Neural progenitor cell (in vitro differentiated cells): Measurements from ENCODE around the gene GCN1. TPM values are rescaled to one million over a fixed set of nuclear protein-coding genes. Genes with fewer than 3 reads are reported as not detected.
A peak's percentile ranks its signal among the peaks of the same experiment; 100 is the strongest.

Source experiments
- DNase-seq: peaks from one replicate; pipeline ENCODE4 v3.0.0-alpha.2; 2016; ENCODE audit warnings: low spot score
- H2AFZ ChIP-seq: fragments of 200-600 bp; sonication (generic); replicated peaks from 2 replicates; pipeline ENCODE4 v1.6.1; 2016; ENCODE audit warnings: antibody characterized with exemption
- H3F3A ChIP-seq: fragments of 200-600 bp; sonication (generic); 2 replicates; pipeline ENCODE4 v1.6.1; 2016; ENCODE audit warnings: antibody characterized with exemption, low read depth
- H3K27ac ChIP-seq: fragments of 200-600 bp; sonication (generic); 2 replicates; pipeline ENCODE4 v1.5.1; 2016; ENCODE audit warnings: mild to moderate bottlenecking
- H3K27me3 ChIP-seq: fragments of 200-600 bp; sonication (generic); 2 replicates; pipeline ENCODE4 v1.6.1; 2016; ENCODE audit warnings: mild to moderate bottlenecking, moderate library complexity
- H3K36me3 ChIP-seq: fragments of 200-600 bp; sonication (generic); 2 replicates; pipeline ENCODE4 v1.5.1; 2016
- H3K4me1 ChIP-seq: fragments of 200-600 bp; sonication (generic); 2 replicates; pipeline ENCODE4 v1.6.1; 2016; ENCODE audit warnings: mixed run types
- H3K4me2 ChIP-seq: fragments of 200-600 bp; sonication (generic); 2 replicates; pipeline ENCODE4 v1.6.1; 2016
- H3K4me3 ChIP-seq: fragments of 200-600 bp; sonication (generic); 2 replicates; pipeline ENCODE4 v1.5.1; 2016
- H3K79me2 ChIP-seq: fragments of 200-600 bp; sonication (generic); 2 replicates; pipeline ENCODE4 v1.6.1; 2016; ENCODE audit warnings: low read depth
- H3K9ac ChIP-seq: fragments of 200-600 bp; sonication (generic); 2 replicates; pipeline ENCODE4 v1.6.1; 2016
- H3K9me3 ChIP-seq: fragments of 200-600 bp; sonication (generic); 2 replicates; pipeline ENCODE4 v1.5.1; 2016; ENCODE audit warnings: low read depth
- H4K20me1 ChIP-seq: fragments of 200-600 bp; sonication (generic); 2 replicates; pipeline ENCODE4 v1.6.1; 2016; ENCODE audit warnings: low read depth
- H3K27ac Mint-ChIP-seq: 3 replicates; pipeline ENCODE4 v1.8.0; 2021; ENCODE audit warnings: mixed read lengths
- H3K27me3 Mint-ChIP-seq: 2 replicates; pipeline ENCODE4 v1.8.0; 2022; ENCODE audit warnings: low read depth, mild to moderate bottlenecking, inconsistent platforms, moderate library complexity, mixed read lengths; ENCODE audit not compliant: insufficient read depth
- H3K36me3 Mint-ChIP-seq: 3 replicates; pipeline ENCODE4 v1.8.0; 2021; ENCODE audit warnings: mixed read lengths
- H3K4me1 Mint-ChIP-seq: 3 replicates; pipeline ENCODE4 v1.8.0; 2021; ENCODE audit warnings: mixed read lengths
- H3K4me3 Mint-ChIP-seq: 3 replicates; pipeline ENCODE4 v1.8.0; 2021; ENCODE audit warnings: mild to moderate bottlenecking, moderate library complexity, mixed read lengths
- H3K9me3 Mint-ChIP-seq: 3 replicates; pipeline ENCODE4 v1.8.0; 2020; ENCODE audit warnings: mixed read lengths
- EZH2 ChIP-seq: fragments of 200-600 bp; sonication (generic); IDR thresholded peaks from 2 replicates; pipeline ENCODE4 v1.6.1; 2017; ENCODE audit warnings: antibody characterized with exemption, mild to moderate bottlenecking, moderate library complexity
- EZH2phosphoT487 ChIP-seq: fragments of 200-600 bp; sonication (generic); IDR thresholded peaks from 2 replicates; pipeline ENCODE4 v1.6.1; 2017; ENCODE audit warnings: antibody characterized with exemption
- total RNA-seq: library from RNA; depleted of rRNA; stranded (reverse); fragments of >200 nt; gene quantifications from 2 replicates; pipeline ENCODE4 v1.2.3, GENCODE V29; 2015; ENCODE audit warnings: low replicate concordance
- TF ChIP-seq, protein P1 (sequence below): fragments of 200-600 bp; sonication (generic); IDR thresholded peaks from 2 replicates; pipeline ENCODE4 v1.5.1; 2017; ENCODE audit warnings: antibody characterized with exemption, mild to moderate bottlenecking

Gene GCN1
- total RNA-seq, 1 donor from 2014 or later, result 60.9 TPM

GRCh38 chr12:120145164-120145563 is 49.4 kb downstream of the GCN1 start:
- Histone ChIP-seq H3F3A (no peaks in the 10 kb centered on the region), H3K27me3 (no peaks in the 10 kb centered on the region), H3K36me3 (no peaks in the 10 kb centered on the region), H3K4me2 (no peak overlapping the region), H3K9me3 (no peaks in the 10 kb centered on the region), H3K9ac (no peak overlapping the region), H3K27ac (no peak overlapping the region), H3K4me1 (no peaks in the 10 kb centered on the region), H3K79me2 (no peaks in the 10 kb centered on the region), H4K20me1 (no peaks in the 10 kb centered on the region), H3K4me3 (no peak overlapping the region), H2AFZ (no peak overlapping the region)
- Mint-ChIP-seq H3K27ac (no peak overlapping the region), H3K4me1 (no peaks in the 10 kb centered on the region), H3K36me3 (peaks cover 36% of the 10 kb centered on the region), H3K4me3 (no peak overlapping the region), H3K9me3 (no peaks in the 10 kb centered on the region), H3K27me3 (peaks cover 2% of the 10 kb centered on the region)
- TF ChIP-seq EZH2phosphoT487 (no peak), EZH2 (no peak)
- TF ChIP-seq, protein P1, sequence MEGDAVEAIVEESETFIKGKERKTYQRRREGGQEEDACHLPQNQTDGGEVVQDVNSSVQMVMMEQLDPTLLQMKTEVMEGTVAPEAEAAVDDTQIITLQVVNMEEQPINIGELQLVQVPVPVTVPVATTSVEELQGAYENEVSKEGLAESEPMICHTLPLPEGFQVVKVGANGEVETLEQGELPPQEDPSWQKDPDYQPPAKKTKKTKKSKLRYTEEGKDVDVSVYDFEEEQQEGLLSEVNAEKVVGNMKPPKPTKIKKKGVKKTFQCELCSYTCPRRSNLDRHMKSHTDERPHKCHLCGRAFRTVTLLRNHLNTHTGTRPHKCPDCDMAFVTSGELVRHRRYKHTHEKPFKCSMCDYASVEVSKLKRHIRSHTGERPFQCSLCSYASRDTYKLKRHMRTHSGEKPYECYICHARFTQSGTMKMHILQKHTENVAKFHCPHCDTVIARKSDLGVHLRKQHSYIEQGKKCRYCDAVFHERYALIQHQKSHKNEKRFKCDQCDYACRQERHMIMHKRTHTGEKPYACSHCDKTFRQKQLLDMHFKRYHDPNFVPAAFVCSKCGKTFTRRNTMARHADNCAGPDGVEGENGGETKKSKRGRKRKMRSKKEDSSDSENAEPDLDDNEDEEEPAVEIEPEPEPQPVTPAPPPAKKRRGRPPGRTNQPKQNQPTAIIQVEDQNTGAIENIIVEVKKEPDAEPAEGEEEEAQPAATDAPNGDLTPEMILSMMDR, result no peak
- no peak for DNase-seq

- Histone ChIP-seq H3K79me2 (no peaks in the 10 kb centered on the region), H3K4me1 (no peaks in the 10 kb centered on the region), H3K9me3 (no peaks in the 10 kb centered on the region), H3K4me2 (no peak overlapping the region), H2AFZ (no peak overlapping the region), H4K20me1 (no peaks in the 10 kb centered on the region), H3K36me3 (peaks cover 3% of the 10 kb centered on the region), H3F3A (no peaks in the 10 kb centered on the region), H3K27me3 (no peaks in the 10 kb centered on the region), H3K27ac (no peak overlapping the region), H3K4me3 (no peak overlapping the region), H3K9ac (no peak overlapping the region)
- no peak for DNase-seq
- Mint-ChIP-seq H3K9me3 (no peaks in the 10 kb centered on the region), H3K36me3 (peaks cover 41% of the 10 kb centered on the region), H3K27ac (no peak overlapping the region), H3K27me3 (peaks cover 2% of the 10 kb centered on the region), H3K4me1 (no peaks in the 10 kb centered on the region), H3K4me3 (no peak overlapping the region)
- no peak for TF ChIP-seq EZH2
- no peak for TF ChIP-seq EZH2phosphoT487
Observed at GRCh38 chr12:120144215-120144614, 50.3 kb downstream of the GCN1 start.

GRCh38 chr12:120142231-120142877 is 52.2 kb downstream of the GCN1 start:
- peaks cover 34% of the 10 kb centered on the region for H3K36me3 Mint-ChIP-seq
- no peaks in the 10 kb centered on the region for H3F3A ChIP-seq
- no peaks in the 10 kb centered on the region for H4K20me1 ChIP-seq
- no peaks in the 10 kb centered on the region for H3K4me1 ChIP-seq
- no peak overlapping the region for H3K9ac ChIP-seq
- no peak overlapping the region for H3K4me3 Mint-ChIP-seq
- no peaks in the 10 kb centered on the region for H3K9me3 ChIP-seq
- peaks cover 4% of the 10 kb centered on the region for H3K27me3 Mint-ChIP-seq
- H3K27me3 ChIP-seq, result no peaks in the 10 kb centered on the region
- no peak overlapping the region for H3K4me3 ChIP-seq
- no peak for DNase-seq
- H3K36me3 ChIP-seq, result peaks cover 3% of the 10 kb centered on the region
- H3K27ac Mint-ChIP-seq, result peak overlapping the region; percentile 33
- H3K9me3 Mint-ChIP-seq, result no peaks in the 10 kb centered on the region
- H2AFZ ChIP-seq, result no peak overlapping the region
- TF ChIP-seq, protein P1, result no peak
- TF ChIP-seq EZH2, result no peak
- TF ChIP-seq EZH2phosphoT487, result no peak
- no peak overlapping the region for H3K4me2 ChIP-seq
- H3K4me1 Mint-ChIP-seq, result no peaks in the 10 kb centered on the region
- H3K79me2 ChIP-seq, result no peaks in the 10 kb centered on the region
- H3K27ac ChIP-seq, result no peak overlapping the region

GRCh38 chr12:120141336-120141735 is 53.2 kb downstream of the GCN1 start:
- no peak overlapping the region for H3K27ac Mint-ChIP-seq
- no peak overlapping the region for H3K4me3 ChIP-seq
- no peak overlapping the region for H2AFZ ChIP-seq
- no peaks in the 10 kb centered on the region for H4K20me1 ChIP-seq
- no peak overlapping the region for H3K4me3 Mint-ChIP-seq
- peaks cover 3% of the 10 kb centered on the region for H3K36me3 ChIP-seq
- no peak overlapping the region for H3K4me2 ChIP-seq
- no peaks in the 10 kb centered on the region for H3K4me1 Mint-ChIP-seq
- H3K9me3 Mint-ChIP-seq, result no peaks in the 10 kb centered on the region
- H3K36me3 Mint-ChIP-seq, result peaks cover 31% of the 10 kb centered on the region
- no peak overlapping the region for H3K9ac ChIP-seq
- H3K4me1 ChIP-seq, result no peaks in the 10 kb centered on the region
- H3K9me3 ChIP-seq, result no peaks in the 10 kb centered on the region
- H3K27ac ChIP-seq, result no peak overlapping the region
- H3K27me3 ChIP-seq, result no peaks in the 10 kb centered on the region
- TF ChIP-seq, protein P1, result no peak
- no peak for TF ChIP-seq EZH2
- TF ChIP-seq EZH2phosphoT487, result no peak
- no peaks in the 10 kb centered on the region for H3F3A ChIP-seq
- peaks cover 4% of the 10 kb centered on the region for H3K27me3 Mint-ChIP-seq
- H3K79me2 ChIP-seq, result no peaks in the 10 kb centered on the region
- no peak for DNase-seq
